Panc1 (cell line): ENCODE measurements around the gene APOL4.

ENCODE experiments used
- POLR2AphosphoS5 ChIP-seq: IDR thresholded peaks from 2 replicates; pipeline ENCODE4 v1.6.1; 2012; ENCODE audit warnings: mild to moderate bottlenecking, low read depth, low read length, moderate library complexity
- SIN3A ChIP-seq: IDR thresholded peaks from 2 replicates; pipeline ENCODE4 v1.6.1; 2012; ENCODE audit warnings: low read depth, mild to moderate bottlenecking, low read length, moderate library complexity, borderline replicate concordance; ENCODE audit not compliant: insufficient read depth
- TF ChIP-seq, protein P1 (sequence below): fragments of 450-650 bp; IDR thresholded peaks from 2 replicates; pipeline ENCODE4 v1.5.1; 2017; ENCODE audit warnings: mild to moderate bottlenecking
- TF ChIP-seq, protein P2 (sequence below), 2 experiments: IDR thresholded peaks; 2 replicates each; pipeline ENCODE4 v1.6.1; 2011 to 2012; ENCODE audit warnings: low read depth in 2 of 2, control low read depth in 1 of 2, low read length in 1 of 2, mild to moderate bottlenecking in 1 of 2, moderate library complexity in 1 of 2; ENCODE audit not compliant: insufficient read depth in 1 of 2

DNA sequence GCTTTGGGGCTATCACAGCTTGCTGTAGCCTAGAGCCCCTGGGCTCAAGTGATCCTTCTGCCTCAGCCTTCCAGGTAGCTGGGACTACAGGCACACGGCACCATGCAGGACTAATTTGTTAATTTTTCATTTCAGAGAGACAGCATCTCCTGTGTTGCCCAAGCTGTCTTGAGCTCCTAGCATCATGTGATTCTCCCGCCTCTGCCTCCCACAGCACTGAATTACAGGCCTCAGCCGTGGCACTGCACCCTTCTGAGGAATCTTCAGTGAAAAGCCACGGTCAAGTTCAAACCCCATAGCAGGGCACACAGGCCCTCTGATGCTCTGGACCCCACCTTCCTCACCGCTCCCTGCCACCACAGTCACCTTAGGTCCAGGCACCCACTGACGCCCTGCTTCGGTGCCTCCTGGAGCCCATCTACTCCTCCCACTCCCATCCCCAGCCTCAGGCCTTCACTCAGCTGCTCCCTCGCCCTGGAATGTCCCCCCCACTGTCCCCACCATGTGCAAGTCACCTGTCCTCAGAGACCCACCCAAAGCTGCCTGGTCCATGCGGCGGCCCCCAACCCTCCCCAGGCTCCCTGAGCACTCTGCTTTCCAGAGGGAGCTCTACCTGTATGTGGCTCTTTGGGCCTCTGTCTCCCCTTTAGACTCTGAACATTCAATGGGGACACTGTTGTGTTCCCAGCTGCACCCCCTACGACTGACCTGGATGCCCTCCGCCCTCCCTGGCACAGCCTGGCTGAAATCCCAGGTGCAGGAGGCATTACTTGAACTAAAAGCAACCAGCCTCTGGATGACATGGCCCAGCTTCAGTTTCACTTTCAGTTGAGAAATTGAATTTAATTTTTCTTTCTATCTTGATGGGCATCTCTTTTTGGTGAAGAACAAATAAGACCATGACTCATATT, 36.1 kb upstream of the APOL4 start:
- TF ChIP-seq, protein P1, sequence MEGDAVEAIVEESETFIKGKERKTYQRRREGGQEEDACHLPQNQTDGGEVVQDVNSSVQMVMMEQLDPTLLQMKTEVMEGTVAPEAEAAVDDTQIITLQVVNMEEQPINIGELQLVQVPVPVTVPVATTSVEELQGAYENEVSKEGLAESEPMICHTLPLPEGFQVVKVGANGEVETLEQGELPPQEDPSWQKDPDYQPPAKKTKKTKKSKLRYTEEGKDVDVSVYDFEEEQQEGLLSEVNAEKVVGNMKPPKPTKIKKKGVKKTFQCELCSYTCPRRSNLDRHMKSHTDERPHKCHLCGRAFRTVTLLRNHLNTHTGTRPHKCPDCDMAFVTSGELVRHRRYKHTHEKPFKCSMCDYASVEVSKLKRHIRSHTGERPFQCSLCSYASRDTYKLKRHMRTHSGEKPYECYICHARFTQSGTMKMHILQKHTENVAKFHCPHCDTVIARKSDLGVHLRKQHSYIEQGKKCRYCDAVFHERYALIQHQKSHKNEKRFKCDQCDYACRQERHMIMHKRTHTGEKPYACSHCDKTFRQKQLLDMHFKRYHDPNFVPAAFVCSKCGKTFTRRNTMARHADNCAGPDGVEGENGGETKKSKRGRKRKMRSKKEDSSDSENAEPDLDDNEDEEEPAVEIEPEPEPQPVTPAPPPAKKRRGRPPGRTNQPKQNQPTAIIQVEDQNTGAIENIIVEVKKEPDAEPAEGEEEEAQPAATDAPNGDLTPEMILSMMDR = no peak
- TF ChIP-seq SIN3A (no peak), POLR2AphosphoS5 (no peak)
- TF ChIP-seq, protein P2, sequence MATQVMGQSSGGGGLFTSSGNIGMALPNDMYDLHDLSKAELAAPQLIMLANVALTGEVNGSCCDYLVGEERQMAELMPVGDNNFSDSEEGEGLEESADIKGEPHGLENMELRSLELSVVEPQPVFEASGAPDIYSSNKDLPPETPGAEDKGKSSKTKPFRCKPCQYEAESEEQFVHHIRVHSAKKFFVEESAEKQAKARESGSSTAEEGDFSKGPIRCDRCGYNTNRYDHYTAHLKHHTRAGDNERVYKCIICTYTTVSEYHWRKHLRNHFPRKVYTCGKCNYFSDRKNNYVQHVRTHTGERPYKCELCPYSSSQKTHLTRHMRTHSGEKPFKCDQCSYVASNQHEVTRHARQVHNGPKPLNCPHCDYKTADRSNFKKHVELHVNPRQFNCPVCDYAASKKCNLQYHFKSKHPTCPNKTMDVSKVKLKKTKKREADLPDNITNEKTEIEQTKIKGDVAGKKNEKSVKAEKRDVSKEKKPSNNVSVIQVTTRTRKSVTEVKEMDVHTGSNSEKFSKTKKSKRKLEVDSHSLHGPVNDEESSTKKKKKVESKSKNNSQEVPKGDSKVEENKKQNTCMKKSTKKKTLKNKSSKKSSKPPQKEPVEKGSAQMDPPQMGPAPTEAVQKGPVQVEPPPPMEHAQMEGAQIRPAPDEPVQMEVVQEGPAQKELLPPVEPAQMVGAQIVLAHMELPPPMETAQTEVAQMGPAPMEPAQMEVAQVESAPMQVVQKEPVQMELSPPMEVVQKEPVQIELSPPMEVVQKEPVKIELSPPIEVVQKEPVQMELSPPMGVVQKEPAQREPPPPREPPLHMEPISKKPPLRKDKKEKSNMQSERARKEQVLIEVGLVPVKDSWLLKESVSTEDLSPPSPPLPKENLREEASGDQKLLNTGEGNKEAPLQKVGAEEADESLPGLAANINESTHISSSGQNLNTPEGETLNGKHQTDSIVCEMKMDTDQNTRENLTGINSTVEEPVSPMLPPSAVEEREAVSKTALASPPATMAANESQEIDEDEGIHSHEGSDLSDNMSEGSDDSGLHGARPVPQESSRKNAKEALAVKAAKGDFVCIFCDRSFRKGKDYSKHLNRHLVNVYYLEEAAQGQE (IDR thresholded peaks at IDR 0.05; ENCODE audit: insufficient read depth in 1 of 2, low read depth in 2 of 2, low read length in 1 of 2) = no peak
